A549 (cell line): ENCODE measurements around the gene MEIKIN.

Experiments
- CBX8 ChIP-seq: fragments of 200-600 bp; sonication (generic); IDR thresholded peaks from 2 replicates; pipeline ENCODE4 v1.6.1; 2016
- EP300 ChIP-seq, 2 experiments: fragments of >200 bp; sonication (Bioruptor Twin); formaldehyde crosslinking; IDR thresholded peaks; 2 replicates in 1 of 2; 3 replicates in 1 of 2; pipeline ENCODE4 v1.6.1; 2016 to 2017
- JUNB ChIP-seq: fragments of >200 bp; sonication (Bioruptor Twin); formaldehyde crosslinking; IDR thresholded peaks from 2 replicates; pipeline ENCODE4 v1.6.1; 2016
- KDM1A ChIP-seq: fragments of 200-600 bp; sonication (generic); IDR thresholded peaks from 2 replicates; pipeline ENCODE4 v1.6.1; 2016; ENCODE audit warnings: low read depth, mild to moderate bottlenecking
- NFE2L2 ChIP-seq: fragments of 150-350 bp; conservative IDR thresholded peaks from 2 replicates; pipeline ENCODE4 v1.6.1; 2014; ENCODE audit warnings: low read length
- POLR2A ChIP-seq: IDR thresholded peaks from 2 replicates; pipeline ENCODE4 v1.6.1; 2012; ENCODE audit warnings: mild to moderate bottlenecking, low read length
- RAD21 ChIP-seq, 2 experiments: fragments of >200 bp in 1 of 2; sonication (Bioruptor Twin) in 1 of 2; formaldehyde crosslinking in 1 of 2; IDR thresholded peaks in 1 of 2; conservative IDR thresholded peaks in 1 of 2; 2 replicates in 1 of 2; 3 replicates in 1 of 2; pipeline ENCODE4 v1.6.1; 2012 to 2018; ENCODE audit warnings: inconsistent platforms in 1 of 2
- RARB ChIP-seq: fragments of 250-450 bp; sonication (Bioruptor Pico); IDR thresholded peaks from 2 replicates; pipeline ENCODE4 v1.8.0; 2021; ENCODE audit warnings: mild to moderate bottlenecking, moderate library complexity
- RCOR1 ChIP-seq: fragments of 150-350 bp; IDR thresholded peaks from 2 replicates; pipeline ENCODE4 v1.6.1; 2014; ENCODE audit warnings: antibody characterized with exemption, low read length, low read depth
- TF ChIP-seq, protein P1 (sequence below): fragments of >200 bp; sonication (Bioruptor Twin); formaldehyde crosslinking; IDR thresholded peaks from 3 replicates; pipeline ENCODE4 v1.5.1; 2016

DNA sequence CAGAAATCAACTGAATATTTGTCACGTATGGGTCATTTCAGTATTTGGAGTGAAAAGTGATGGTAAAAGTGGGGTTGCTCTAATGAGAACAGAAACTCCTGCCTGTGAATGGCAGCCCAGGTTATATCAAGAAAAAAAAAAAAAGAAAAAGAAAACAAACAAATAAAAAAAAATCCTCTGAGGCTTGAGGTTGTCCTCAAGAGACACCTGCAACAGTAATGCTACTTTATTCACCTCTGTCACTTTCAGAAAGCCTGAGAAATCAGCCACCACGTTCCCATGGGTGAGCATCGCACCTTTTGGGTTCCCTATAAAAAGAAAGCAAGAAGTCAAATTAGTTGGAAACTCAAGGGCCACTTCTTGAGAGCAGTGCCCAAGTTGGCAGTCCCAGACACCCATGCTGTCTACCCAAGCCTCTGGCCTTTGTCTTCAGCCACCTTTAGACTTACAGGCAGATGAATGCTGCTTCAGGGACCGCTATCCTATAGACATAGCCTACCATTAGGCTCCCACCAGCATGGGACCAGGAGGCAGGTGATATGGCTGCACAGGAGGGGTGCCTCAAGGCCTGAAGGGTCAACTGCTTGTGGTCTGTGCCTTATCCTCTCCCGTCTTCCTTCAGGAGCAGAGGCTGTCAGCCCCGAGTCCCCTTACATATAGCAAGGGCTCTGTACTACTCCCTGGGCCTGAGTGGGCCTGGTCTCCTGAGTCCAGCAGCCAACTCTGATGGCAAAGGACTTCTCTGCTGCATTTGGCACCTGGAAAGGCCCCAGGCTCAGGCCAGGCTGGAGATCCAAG, 31.1 kb upstream of the MEIKIN start:
- TF ChIP-seq RAD21 (conservative IDR thresholded peaks at IDR 0.05 in 1 of 2, IDR thresholded peaks at IDR 0.05 in 1 of 2) (no peak), EP300 (IDR thresholded peaks at IDR 0.05) (no peak), RARB (CRISPR knock-in tag) (no peak), KDM1A (no peak), CBX8 (no peak), JUNB (no peak), RCOR1 (no peak), POLR2A (no peak), NFE2L2 (no peak)
- TF ChIP-seq, protein P1, sequence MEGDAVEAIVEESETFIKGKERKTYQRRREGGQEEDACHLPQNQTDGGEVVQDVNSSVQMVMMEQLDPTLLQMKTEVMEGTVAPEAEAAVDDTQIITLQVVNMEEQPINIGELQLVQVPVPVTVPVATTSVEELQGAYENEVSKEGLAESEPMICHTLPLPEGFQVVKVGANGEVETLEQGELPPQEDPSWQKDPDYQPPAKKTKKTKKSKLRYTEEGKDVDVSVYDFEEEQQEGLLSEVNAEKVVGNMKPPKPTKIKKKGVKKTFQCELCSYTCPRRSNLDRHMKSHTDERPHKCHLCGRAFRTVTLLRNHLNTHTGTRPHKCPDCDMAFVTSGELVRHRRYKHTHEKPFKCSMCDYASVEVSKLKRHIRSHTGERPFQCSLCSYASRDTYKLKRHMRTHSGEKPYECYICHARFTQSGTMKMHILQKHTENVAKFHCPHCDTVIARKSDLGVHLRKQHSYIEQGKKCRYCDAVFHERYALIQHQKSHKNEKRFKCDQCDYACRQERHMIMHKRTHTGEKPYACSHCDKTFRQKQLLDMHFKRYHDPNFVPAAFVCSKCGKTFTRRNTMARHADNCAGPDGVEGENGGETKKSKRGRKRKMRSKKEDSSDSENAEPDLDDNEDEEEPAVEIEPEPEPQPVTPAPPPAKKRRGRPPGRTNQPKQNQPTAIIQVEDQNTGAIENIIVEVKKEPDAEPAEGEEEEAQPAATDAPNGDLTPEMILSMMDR = no peak
